Measurements from ENCODE around the gene ERLIN1. TPM values are rescaled to one million over a fixed set of nuclear protein-coding genes. Genes with fewer than 3 reads are reported as not detected.

ERLIN1 gene
- total RNA-seq, 1 experiment from 2014 or later: 23.5 TPM

- ChIA-PET POLR2A (no interaction called here), CTCF (no interaction called here)
- Mint-ChIP-seq H3K36me3 (peaks cover 18% of the 10 kb centered on the region), H3K27ac (peak overlapping the region; percentile 28), H3K4me3 (no peak overlapping the region), H3K4me1 (peaks cover 14% of the 10 kb centered on the region), H3K9me3 (peaks cover 7% of the 10 kb centered on the region; the same call in 1 of the 2 replicates), H3K27me3 (ENCODE audit: low read depth) (no peaks in the 10 kb centered on the region)
- no peak for TF ChIP-seq TCF7 (CRISPR knock-in tag; IDR thresholded peaks at IDR 0.05; ENCODE audit: low read depth)
- no peak for TF ChIP-seq MAX (CRISPR knock-in tag; IDR thresholded peaks at IDR 0.05)
- TF ChIP-seq PRDM15 (CRISPR knock-in tag; IDR thresholded peaks at IDR 0.05): no peak
- no peak for TF ChIP-seq ZNF281 (CRISPR knock-in tag; IDR thresholded peaks at IDR 0.05)
- TF ChIP-seq USF1 (CRISPR knock-in tag; IDR thresholded peaks at IDR 0.05): no peak
- no peak for TF ChIP-seq ZNF121 (CRISPR knock-in tag; IDR thresholded peaks at IDR 0.05)
- DNase-seq (ENCODE audit: low spot score) (no peak), ATAC-seq (no peak)
Observed at GRCh38 chr10:100148353-100149211, 37.2 kb downstream of the ERLIN1 start.

- Mint-ChIP-seq H3K4me3 (no peak overlapping the region), H3K27ac (no peak overlapping the region), H3K4me1 (peaks cover 14% of the 10 kb centered on the region), H3K9me3 (peaks cover 7% of the 10 kb centered on the region; the same call in 1 of the 2 replicates), H3K36me3 (peaks cover 8% of the 10 kb centered on the region; the same call in 1 of the 2 replicates), H3K27me3 (ENCODE audit: low read depth) (no peaks in the 10 kb centered on the region; the same call in 1 of the 2 replicates)
- ChIA-PET CTCF (interaction anchor here (0.9 to 1.2 kb wide), 2 partner anchors 101 to 301 kb away, joined by 3 to 5 read pairs; no protein-coding TSS in a partner anchor), POLR2A (no interaction called here)
- 0 out of 2 replicates have a peak, but pooled peaks have one; percentile 18 for ATAC-seq
- no peak for DNase-seq (ENCODE audit: low spot score)
- no peak for TF ChIP-seq E2F1 (CRISPR knock-in tag; IDR thresholded peaks at IDR 0.05)
- no peak for TF ChIP-seq NR1H2 (CRISPR knock-in tag; IDR thresholded peaks at IDR 0.05)
- no peak for TF ChIP-seq ZNF232 (CRISPR knock-in tag; IDR thresholded peaks at IDR 0.05)
- TF ChIP-seq ZBTB43 (CRISPR knock-in tag; IDR thresholded peaks at IDR 0.05): no peak
- TF ChIP-seq NFYB (CRISPR knock-in tag; conservative IDR thresholded peaks at IDR 0.05; ENCODE audit: low read depth): no peak
- TF ChIP-seq OVOL2 (CRISPR knock-in tag; IDR thresholded peaks at IDR 0.05; ENCODE audit: borderline replicate concordance): no peak
- no peak for TF ChIP-seq JUN (CRISPR knock-in tag; IDR thresholded peaks at IDR 0.05)
- TF ChIP-seq ZNF416 (CRISPR knock-in tag; IDR thresholded peaks at IDR 0.05): no peak
- no peak for TF ChIP-seq ZNF532 (CRISPR knock-in tag; IDR thresholded peaks at IDR 0.05; ENCODE audit: borderline replicate concordance)
- TF ChIP-seq TEAD1 (CRISPR knock-in tag; IDR thresholded peaks at IDR 0.05): no peak
Observed at GRCh38 chr10:100146875-100147650, 38.8 kb downstream of the ERLIN1 start.

All from WTC11 (cell line).